ENCODE measurements around the gene ID1. TPM values are rescaled to one million over a fixed set of nuclear protein-coding genes. Genes with fewer than 3 reads are reported as not detected.
A peak's percentile ranks its signal among the peaks of the same experiment; 100 is the strongest.

ID1 gene
- total RNA-seq, 1 donor: 98.9 TPM

- DNase-seq (ENCODE audit: low read depth): peak; percentile 18
- H3K4me3 ChIP-seq (ENCODE audit: low read depth, low read length): no peak overlapping the region
- TF ChIP-seq CTCF (IDR thresholded peaks at IDR 0.05; ENCODE audit: insufficient read depth, low read length): no peak
These were observed 25.2 kb downstream of the ID1 start for GRCh38 chr20:31630187-31630790.

GRCh38 chr20:31632548-31633338 is 27.7 kb downstream of the ID1 start:
- no peak for TF ChIP-seq CTCF (IDR thresholded peaks at IDR 0.05; ENCODE audit: insufficient read depth, low read length)
- H3K4me3 ChIP-seq (ENCODE audit: low read depth, low read length): no peak overlapping the region
- no peak for DNase-seq (ENCODE audit: low read depth)

GRCh38 chr20:31633339-31633914 is 28.3 kb downstream of the ID1 start:
- TF ChIP-seq CTCF (IDR thresholded peaks at IDR 0.05; ENCODE audit: insufficient read depth, low read length): no peak

GRCh38 chr20:31637660-31638059 is 32.6 kb downstream of the ID1 start, which contains the start of gene COX4I2:
Gene COX4I2, plus strand, starts transcription at chr20:31637912. Its CDS starts 1,106 bp downstream, at chr20:31639018.
- no peak for DNase-seq (ENCODE audit: low read depth)
- H3K4me3 ChIP-seq (ENCODE audit: low read depth, low read length): no peak within 1 kb of the TSS
- TF ChIP-seq CTCF (IDR thresholded peaks at IDR 0.05; ENCODE audit: insufficient read depth, low read length): no peak

More at GRCh38 chr20:31633339-31633914, 28.3 kb downstream of the ID1 start:
- DNase-seq (ENCODE audit: low read depth): no peak
- no peak overlapping the region for H3K4me3 ChIP-seq (ENCODE audit: low read depth, low read length)

- no peak overlapping the region for H3K4me3 ChIP-seq (ENCODE audit: low read depth, low read length)
- TF ChIP-seq CTCF (IDR thresholded peaks at IDR 0.05; ENCODE audit: insufficient read depth, low read length): no peak
- no peak for DNase-seq (ENCODE audit: low read depth)
These were observed 33.2 kb downstream of the ID1 start for GRCh38 chr20:31638317-31638716.

DNA sequence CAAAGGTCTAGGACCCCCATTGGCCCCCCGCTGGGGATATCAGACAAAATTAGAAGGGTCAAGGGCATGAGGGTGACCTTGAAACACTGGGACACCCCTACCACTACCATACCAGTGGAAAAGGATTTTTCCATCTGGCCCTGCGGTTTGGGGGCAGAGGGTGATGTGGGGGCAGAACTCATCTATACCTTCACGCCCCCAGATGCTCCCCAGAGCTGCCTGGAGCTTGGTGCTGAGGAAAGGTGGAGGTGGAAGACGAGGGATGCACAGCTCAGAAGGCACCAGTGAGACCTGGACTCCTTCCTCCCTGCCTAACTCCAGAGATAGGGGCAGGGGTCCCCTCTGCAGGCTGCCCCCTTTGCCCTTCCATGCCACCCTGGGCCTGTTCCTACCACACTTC is 33.7 kb downstream of the ID1 start:
- DNase-seq (ENCODE audit: low read depth): no peak
- TF ChIP-seq CTCF (IDR thresholded peaks at IDR 0.05; ENCODE audit: insufficient read depth, low read length): no peak
- H3K4me3 ChIP-seq (ENCODE audit: low read depth, low read length): no peak overlapping the region
